ENCODE results near the gene BCAS3. TPM values are rescaled to one million over a fixed set of nuclear protein-coding genes. Genes with fewer than 3 reads are reported as not detected.
A peak's percentile ranks its signal among the peaks of the same experiment; 100 is the strongest.

Gene BCAS3
- total RNA-seq, 4 donors from 2014 or later = 41.0 to 81.4 (median 45.6) TPM

DNA sequence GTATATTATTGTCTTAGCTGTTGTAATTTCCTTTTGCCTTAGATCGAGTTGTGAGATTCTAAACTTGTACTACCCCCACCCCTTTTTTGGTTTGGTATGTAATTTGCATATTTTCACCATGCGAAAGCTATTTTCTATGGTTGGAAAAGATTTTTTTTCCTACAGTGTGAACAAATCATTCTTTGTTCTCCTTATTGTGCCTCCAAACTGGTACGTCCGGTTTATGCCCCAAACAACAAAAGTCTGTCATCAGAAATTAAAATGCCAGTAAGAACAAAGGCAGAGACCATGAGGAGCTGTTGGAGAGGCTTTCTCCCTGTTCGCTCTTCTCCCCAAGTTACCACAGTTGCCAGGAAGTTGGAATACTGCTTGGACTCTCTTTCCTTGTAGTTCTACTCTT lies 66.1 kb downstream of the BCAS3 start:
- no peaks in the 10 kb centered on the region for H3K27me3 ChIP-seq
- no peaks in the 10 kb centered on the region for H3K9me3 ChIP-seq
- H3K4me1 ChIP-seq = peaks cover 12% of the 10 kb centered on the region
- DNase-seq (ENCODE audit: low spot score in 2 of 2) = no peak
- TF ChIP-seq, protein P1, sequence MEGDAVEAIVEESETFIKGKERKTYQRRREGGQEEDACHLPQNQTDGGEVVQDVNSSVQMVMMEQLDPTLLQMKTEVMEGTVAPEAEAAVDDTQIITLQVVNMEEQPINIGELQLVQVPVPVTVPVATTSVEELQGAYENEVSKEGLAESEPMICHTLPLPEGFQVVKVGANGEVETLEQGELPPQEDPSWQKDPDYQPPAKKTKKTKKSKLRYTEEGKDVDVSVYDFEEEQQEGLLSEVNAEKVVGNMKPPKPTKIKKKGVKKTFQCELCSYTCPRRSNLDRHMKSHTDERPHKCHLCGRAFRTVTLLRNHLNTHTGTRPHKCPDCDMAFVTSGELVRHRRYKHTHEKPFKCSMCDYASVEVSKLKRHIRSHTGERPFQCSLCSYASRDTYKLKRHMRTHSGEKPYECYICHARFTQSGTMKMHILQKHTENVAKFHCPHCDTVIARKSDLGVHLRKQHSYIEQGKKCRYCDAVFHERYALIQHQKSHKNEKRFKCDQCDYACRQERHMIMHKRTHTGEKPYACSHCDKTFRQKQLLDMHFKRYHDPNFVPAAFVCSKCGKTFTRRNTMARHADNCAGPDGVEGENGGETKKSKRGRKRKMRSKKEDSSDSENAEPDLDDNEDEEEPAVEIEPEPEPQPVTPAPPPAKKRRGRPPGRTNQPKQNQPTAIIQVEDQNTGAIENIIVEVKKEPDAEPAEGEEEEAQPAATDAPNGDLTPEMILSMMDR (IDR thresholded peaks at IDR 0.05) = no peak
- no peak for TF ChIP-seq POLR2AphosphoS5 (IDR thresholded peaks at IDR 0.05)
- no peaks in the 10 kb centered on the region for H3K36me3 ChIP-seq
- 27% methylated on average over 5 of the region's 5 CpGs for WGBS
- H3K4me3 ChIP-seq = peak overlapping the region; percentile 17
- H3K27ac ChIP-seq = peak overlapping the region; percentile 30

DNA sequence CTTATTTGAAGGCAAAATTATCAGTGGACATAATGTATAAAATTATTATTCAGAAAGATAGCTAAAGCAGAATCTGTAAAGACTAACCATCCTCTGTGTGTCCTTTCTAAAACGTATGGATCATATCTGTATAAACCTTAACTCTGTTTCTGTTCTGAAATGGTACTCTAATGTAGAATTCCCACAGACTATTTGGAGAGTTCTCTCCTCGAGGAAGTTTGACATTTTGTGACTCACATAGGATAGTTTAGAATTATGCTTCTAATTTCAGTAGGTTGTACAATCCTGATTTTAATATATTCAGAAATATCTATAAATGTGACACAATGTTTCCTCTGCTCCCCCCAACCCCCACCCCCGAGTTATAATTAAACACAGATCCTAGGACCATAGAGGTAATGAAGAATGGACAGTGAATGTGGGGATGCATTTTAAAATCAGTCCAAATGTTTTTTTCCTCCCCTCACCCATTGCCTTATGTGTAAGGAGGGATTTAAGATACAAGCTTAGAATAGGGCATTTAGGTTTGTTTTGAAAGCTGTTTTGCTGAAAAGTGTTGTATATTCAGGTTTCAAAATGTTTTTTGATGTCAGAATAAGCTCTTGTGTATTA lies 66.8 kb downstream of the BCAS3 start:
- Histone ChIP-seq H3K36me3 (no peaks in the 10 kb centered on the region), H3K27me3 (no peaks in the 10 kb centered on the region), H3K27ac (peak overlapping the region; percentile 30), H3K4me1 (peaks cover 12% of the 10 kb centered on the region), H3K4me3 (peak overlapping the region; percentile 17), H3K9me3 (no peaks in the 10 kb centered on the region)
- 50% methylated on average over 3 of the region's 3 CpGs for WGBS
- no peak for DNase-seq (ENCODE audit: low spot score in 2 of 2)
- no peak for TF ChIP-seq POLR2AphosphoS5 (IDR thresholded peaks at IDR 0.05)
- TF ChIP-seq POLR2A (IDR thresholded peaks at IDR 0.05) = no peak
- TF ChIP-seq, protein P1 (IDR thresholded peaks at IDR 0.05) = no peak
- no peak for TF ChIP-seq EP300 (IDR thresholded peaks at IDR 0.05)

DNA sequence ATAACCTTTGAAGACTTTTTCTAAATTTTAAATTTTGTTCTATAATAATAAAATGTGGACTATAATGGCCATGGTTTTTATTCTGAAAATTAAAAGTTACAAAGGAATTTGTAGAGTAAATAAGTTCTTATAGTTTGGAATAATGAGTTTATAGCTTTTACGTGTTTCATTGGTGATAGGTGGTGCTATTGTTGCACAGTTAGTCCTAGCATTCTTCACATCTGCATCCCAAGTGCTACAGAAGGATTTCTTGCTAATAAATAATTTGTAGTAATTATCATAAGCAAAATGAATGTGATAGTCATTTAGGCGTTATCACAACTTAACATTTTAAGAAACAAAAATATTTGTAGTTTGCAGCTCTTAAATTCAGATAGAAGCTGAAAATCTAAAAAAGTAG lies 67.9 kb downstream of the BCAS3 start:
- H3K27me3 ChIP-seq = no peaks in the 10 kb centered on the region
- no peak for DNase-seq (ENCODE audit: low spot score in 2 of 2)
- WGBS = 81% methylated on average over 2 of the region's 2 CpGs
- H3K27ac ChIP-seq = no peak overlapping the region
- no peaks in the 10 kb centered on the region for H3K36me3 ChIP-seq
- peaks cover 12% of the 10 kb centered on the region for H3K4me1 ChIP-seq
- no peak overlapping the region for H3K4me3 ChIP-seq
- TF ChIP-seq POLR2AphosphoS5 (IDR thresholded peaks at IDR 0.05) (no peak), EP300 (IDR thresholded peaks at IDR 0.05) (no peak), POLR2A (IDR thresholded peaks at IDR 0.05) (no peak)
- TF ChIP-seq, protein P1 (IDR thresholded peaks at IDR 0.05) = no peak
- H3K9me3 ChIP-seq = no peaks in the 10 kb centered on the region

DNA sequence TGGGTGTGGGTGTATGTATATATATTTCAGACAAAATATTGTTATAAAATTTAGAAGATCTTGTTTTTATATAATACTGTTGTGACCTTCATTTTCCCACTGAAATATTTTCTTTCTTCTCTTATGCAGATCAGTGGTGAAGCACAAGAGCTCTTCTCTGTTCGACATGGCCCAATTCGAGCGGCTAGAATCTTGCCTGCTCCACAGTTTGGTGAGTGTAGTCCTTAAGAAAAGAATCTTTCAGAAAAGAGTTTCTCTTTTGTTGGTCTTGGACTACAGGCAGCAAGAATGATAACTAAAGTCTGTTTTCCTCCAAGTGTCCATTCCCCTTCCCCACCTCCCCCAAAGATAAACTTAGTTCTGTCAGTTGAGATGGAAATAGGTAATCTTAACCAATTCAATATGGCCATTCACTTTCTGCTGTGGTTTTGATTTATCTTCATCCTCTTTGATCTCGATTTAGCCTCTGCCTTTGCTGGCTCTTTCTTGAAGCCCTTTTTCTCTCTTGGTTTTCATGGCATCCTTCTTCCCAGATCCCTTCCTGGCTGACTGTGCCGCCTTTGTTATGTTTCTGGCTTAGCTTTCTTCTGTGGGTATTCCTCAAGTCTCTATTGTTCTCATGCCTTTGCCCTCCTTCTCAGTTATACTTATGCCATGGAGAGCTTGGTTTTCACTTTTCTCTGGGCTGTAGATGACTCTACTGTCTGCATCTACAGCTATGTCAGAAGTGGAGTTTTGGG lies 69.6 kb downstream of the BCAS3 start:
- H3K36me3 ChIP-seq = no peaks in the 10 kb centered on the region
- no peak for DNase-seq (ENCODE audit: low spot score in 2 of 2)
- peaks cover 12% of the 10 kb centered on the region for H3K4me1 ChIP-seq
- H3K27me3 ChIP-seq = no peaks in the 10 kb centered on the region
- no peak overlapping the region for H3K4me3 ChIP-seq
- H3K9me3 ChIP-seq = no peaks in the 10 kb centered on the region
- TF ChIP-seq, protein P1 (IDR thresholded peaks at IDR 0.05) = no peak
- TF ChIP-seq EP300 (IDR thresholded peaks at IDR 0.05) (no peak), POLR2AphosphoS5 (IDR thresholded peaks at IDR 0.05) (no peak), POLR2A (IDR thresholded peaks at IDR 0.05) (no peak)
- H3K27ac ChIP-seq = no peak overlapping the region
- WGBS = 78% methylated on average over 5 of the region's 5 CpGs

DNA sequence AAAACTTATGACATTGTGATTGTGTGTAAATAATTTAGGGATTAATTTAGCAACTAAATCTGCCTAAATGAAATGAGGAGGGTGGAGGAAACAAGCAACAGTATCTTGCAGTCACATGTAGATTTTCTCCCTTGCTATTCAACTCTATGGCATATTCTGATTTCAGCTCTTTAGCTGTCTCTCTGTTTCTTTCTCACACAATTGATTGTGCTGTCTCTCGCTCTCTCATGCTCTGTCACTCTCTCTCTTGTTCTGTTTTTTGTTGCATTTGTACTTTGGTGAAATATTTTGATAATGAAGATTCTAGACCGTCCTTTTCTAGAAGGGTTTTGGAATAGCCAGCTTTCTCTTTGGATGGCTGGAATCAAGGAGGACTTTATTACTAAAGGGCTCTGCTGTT lies 70.6 kb downstream of the BCAS3 start:
- 84% methylated on average over 2 of the region's 2 CpGs for WGBS

More for the DNA sequence above, 70.6 kb downstream of the BCAS3 start:
- TF ChIP-seq EP300 (IDR thresholded peaks at IDR 0.05) = no peak
- Histone ChIP-seq H3K36me3 (no peaks in the 10 kb centered on the region), H3K4me1 (peaks cover 12% of the 10 kb centered on the region), H3K9me3 (no peaks in the 10 kb centered on the region), H3K27me3 (no peaks in the 10 kb centered on the region), H3K27ac (no peak overlapping the region), H3K4me3 (no peak overlapping the region)
- no peak for DNase-seq (ENCODE audit: low spot score in 2 of 2)
